ENCODE results near the gene PHLDA2. TPM values are rescaled to one million over a fixed set of nuclear protein-coding genes. Genes with fewer than 3 reads are reported as not detected.

PHLDA2 gene
- total and polyA plus RNA-seq, 2 experiments from 2014 or later: 3.8 to 16.5 TPM

DNA sequence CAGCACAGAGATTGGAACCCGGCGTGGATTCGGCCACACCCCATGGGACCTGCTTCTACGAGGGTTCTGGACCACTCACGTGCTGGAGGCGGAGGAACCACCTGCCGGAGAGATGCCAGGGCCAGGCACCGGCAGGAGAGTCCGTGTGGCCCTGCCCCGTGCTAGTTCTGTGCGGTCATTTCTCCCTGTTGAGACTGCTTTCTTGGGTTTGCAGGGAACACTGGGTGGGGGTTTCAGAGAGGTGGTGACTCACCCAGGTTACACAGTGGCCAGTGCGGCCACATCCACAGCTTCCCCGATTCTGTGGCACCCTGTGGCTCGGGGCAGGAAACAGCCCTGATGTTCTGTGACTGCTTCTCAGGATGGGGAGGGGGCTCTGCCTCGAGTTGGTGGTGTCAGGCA lies 3.6 kb upstream of the PHLDA2 start:
- H3K4me2 ChIP-seq: no peak overlapping the region
- Mint-ChIP-seq H3K9me3 (peaks cover 19% of the 10 kb centered on the region), H3K27ac (no peak overlapping the region), H3K4me1 (peaks cover 10% of the 10 kb centered on the region; the same call in 1 of the 3 replicates), H3K27me3 (ENCODE audit: insufficient read depth, low read depth, poor library complexity) (peaks cover 40% of the 10 kb centered on the region), H3K36me3 (ENCODE audit: low read depth) (peaks cover 10% of the 10 kb centered on the region), H3K4me3 (no peak overlapping the region)
- 0 out of 2 replicates have a peak, but pooled peaks cover 4% of the 10 kb centered on the region for H4K20me1 ChIP-seq (replicated peaks; ENCODE audit: insufficient read depth)
- H3K79me2 ChIP-seq (replicated peaks; ENCODE audit: insufficient read depth): no peaks in the 10 kb centered on the region
- no peaks in the 10 kb centered on the region for H3K36me3 ChIP-seq (ENCODE audit: insufficient read depth)
- ATAC-seq (no peak), DNase-seq (ENCODE audit: low spot score) (no peak)
- peaks cover 30% of the 10 kb centered on the region for H3K27me3 ChIP-seq (ENCODE audit: insufficient read depth)
- H3K4me1 ChIP-seq (ENCODE audit: insufficient read depth): peaks cover 10% of the 10 kb centered on the region; the same call in 1 of the 2 replicates
- H3K4me3 ChIP-seq: no peak overlapping the region
- no peak overlapping the region for H3K27ac ChIP-seq (ENCODE audit: low read depth)
- peaks cover 9% of the 10 kb centered on the region; the same call in 1 of the 2 replicates for H3F3A ChIP-seq (replicated peaks; ENCODE audit: low read depth)
- TF ChIP-seq CREB1 (CRISPR knock-in tag; IDR thresholded peaks at IDR 0.05; ENCODE audit: low read depth) (no peak), ZNF114 (CRISPR knock-in tag; IDR thresholded peaks at IDR 0.05) (no peak), ZNF331 (CRISPR knock-in tag; IDR thresholded peaks at IDR 0.05; ENCODE audit: low read depth) (no peak), NANOG (IDR thresholded peaks at IDR 0.05; ENCODE audit: borderline replicate concordance) (no peak), EZH2phosphoT487 (IDR thresholded peaks at IDR 0.05; ENCODE audit: unreplicated experiment) (no peak)
- TF ChIP-seq, protein P1, sequence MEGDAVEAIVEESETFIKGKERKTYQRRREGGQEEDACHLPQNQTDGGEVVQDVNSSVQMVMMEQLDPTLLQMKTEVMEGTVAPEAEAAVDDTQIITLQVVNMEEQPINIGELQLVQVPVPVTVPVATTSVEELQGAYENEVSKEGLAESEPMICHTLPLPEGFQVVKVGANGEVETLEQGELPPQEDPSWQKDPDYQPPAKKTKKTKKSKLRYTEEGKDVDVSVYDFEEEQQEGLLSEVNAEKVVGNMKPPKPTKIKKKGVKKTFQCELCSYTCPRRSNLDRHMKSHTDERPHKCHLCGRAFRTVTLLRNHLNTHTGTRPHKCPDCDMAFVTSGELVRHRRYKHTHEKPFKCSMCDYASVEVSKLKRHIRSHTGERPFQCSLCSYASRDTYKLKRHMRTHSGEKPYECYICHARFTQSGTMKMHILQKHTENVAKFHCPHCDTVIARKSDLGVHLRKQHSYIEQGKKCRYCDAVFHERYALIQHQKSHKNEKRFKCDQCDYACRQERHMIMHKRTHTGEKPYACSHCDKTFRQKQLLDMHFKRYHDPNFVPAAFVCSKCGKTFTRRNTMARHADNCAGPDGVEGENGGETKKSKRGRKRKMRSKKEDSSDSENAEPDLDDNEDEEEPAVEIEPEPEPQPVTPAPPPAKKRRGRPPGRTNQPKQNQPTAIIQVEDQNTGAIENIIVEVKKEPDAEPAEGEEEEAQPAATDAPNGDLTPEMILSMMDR (conservative IDR thresholded peaks at IDR 0.05; ENCODE audit: low read depth in 2 of 2): no peak
- H3K9me2 ChIP-seq (ENCODE audit: insufficient read depth): no peaks in the 10 kb centered on the region
- H2AFZ ChIP-seq: no peak overlapping the region

DNA sequence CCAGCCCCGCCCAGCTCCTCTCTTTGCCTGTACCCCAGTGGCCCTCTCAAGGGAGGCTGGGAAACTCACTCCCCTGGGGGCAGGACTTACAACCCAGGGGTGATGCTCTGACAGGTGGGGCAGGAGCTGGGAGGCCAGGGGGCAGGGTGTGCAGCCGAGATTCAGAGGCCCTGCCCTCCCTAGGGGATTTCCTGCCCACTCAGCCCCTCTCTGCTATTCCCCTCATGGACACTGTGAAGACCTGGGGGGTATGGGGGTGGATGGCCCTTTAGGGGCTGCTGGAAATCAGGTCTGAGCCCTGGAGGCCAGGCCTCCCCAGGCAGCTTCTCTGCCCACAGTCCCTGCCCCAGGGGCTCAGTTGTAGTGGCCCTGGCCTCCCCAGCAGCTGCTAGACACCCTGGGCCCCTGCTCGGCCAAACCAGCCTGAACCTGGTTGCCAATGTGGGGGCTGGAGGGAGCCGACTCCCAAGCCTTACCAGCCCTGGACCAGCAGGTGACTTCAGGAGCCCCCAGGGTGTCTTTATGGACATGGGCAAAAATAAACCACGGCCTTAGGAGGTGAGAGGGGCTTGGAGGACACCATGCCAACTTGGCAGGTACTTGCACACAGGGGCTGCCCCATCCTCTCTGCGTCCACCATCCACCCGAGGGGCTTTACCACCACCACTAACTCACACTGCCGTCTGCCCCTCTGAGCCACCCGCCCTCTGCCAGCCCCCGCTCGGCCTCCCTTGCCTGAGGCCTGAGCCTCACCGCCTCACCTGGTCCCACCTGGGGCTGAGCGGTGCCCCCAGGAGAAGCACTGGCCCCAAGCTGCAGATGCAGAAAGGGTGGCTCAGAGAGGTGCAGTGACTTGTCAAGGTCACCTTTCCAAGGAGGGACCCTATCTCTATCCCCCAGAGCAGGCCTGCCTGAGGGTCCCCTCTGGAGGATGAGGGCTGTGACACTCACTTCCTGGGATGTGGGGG lies 2.8 kb upstream of the PHLDA2 start:
- H3K4me3 Mint-ChIP-seq: no peak overlapping the region
- DNase-seq (ENCODE audit: low spot score) (no peak), ATAC-seq (no peak)
- Histone ChIP-seq H2AFZ (no peak overlapping the region), H3K79me2 (replicated peaks; ENCODE audit: insufficient read depth) (no peaks in the 10 kb centered on the region), H3K4me2 (no peak overlapping the region), H3K36me3 (ENCODE audit: insufficient read depth) (no peaks in the 10 kb centered on the region), H3K27me3 (ENCODE audit: insufficient read depth) (peaks cover 35% of the 10 kb centered on the region), H3F3A (replicated peaks; ENCODE audit: low read depth) (peaks cover 6% of the 10 kb centered on the region; the same call in 1 of the 2 replicates), H3K4me3 (no peak overlapping the region), H3K9me2 (ENCODE audit: insufficient read depth) (no peaks in the 10 kb centered on the region), H3K27ac (ENCODE audit: low read depth) (no peak overlapping the region), H3K4me1 (ENCODE audit: insufficient read depth) (peaks cover 10% of the 10 kb centered on the region; the same call in 1 of the 2 replicates), H4K20me1 (replicated peaks; ENCODE audit: insufficient read depth) (0 out of 2 replicates have a peak, but pooled peaks cover 4% of the 10 kb centered on the region)
- peaks cover 42% of the 10 kb centered on the region for H3K27me3 Mint-ChIP-seq (ENCODE audit: insufficient read depth, low read depth, poor library complexity)
- no peak for TF ChIP-seq ZNF114 (CRISPR knock-in tag; IDR thresholded peaks at IDR 0.05)
- TF ChIP-seq CREB1 (CRISPR knock-in tag; IDR thresholded peaks at IDR 0.05; ENCODE audit: low read depth): no peak
- TF ChIP-seq, protein P2, sequence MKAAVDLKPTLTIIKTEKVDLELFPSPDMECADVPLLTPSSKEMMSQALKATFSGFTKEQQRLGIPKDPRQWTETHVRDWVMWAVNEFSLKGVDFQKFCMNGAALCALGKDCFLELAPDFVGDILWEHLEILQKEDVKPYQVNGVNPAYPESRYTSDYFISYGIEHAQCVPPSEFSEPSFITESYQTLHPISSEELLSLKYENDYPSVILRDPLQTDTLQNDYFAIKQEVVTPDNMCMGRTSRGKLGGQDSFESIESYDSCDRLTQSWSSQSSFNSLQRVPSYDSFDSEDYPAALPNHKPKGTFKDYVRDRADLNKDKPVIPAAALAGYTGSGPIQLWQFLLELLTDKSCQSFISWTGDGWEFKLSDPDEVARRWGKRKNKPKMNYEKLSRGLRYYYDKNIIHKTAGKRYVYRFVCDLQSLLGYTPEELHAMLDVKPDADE (IDR thresholded peaks at IDR 0.05): no peak
- TF ChIP-seq, protein P3, sequence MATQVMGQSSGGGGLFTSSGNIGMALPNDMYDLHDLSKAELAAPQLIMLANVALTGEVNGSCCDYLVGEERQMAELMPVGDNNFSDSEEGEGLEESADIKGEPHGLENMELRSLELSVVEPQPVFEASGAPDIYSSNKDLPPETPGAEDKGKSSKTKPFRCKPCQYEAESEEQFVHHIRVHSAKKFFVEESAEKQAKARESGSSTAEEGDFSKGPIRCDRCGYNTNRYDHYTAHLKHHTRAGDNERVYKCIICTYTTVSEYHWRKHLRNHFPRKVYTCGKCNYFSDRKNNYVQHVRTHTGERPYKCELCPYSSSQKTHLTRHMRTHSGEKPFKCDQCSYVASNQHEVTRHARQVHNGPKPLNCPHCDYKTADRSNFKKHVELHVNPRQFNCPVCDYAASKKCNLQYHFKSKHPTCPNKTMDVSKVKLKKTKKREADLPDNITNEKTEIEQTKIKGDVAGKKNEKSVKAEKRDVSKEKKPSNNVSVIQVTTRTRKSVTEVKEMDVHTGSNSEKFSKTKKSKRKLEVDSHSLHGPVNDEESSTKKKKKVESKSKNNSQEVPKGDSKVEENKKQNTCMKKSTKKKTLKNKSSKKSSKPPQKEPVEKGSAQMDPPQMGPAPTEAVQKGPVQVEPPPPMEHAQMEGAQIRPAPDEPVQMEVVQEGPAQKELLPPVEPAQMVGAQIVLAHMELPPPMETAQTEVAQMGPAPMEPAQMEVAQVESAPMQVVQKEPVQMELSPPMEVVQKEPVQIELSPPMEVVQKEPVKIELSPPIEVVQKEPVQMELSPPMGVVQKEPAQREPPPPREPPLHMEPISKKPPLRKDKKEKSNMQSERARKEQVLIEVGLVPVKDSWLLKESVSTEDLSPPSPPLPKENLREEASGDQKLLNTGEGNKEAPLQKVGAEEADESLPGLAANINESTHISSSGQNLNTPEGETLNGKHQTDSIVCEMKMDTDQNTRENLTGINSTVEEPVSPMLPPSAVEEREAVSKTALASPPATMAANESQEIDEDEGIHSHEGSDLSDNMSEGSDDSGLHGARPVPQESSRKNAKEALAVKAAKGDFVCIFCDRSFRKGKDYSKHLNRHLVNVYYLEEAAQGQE (IDR thresholded peaks at IDR 0.05; ENCODE audit: unreplicated experiment): no peak
- peaks cover 13% of the 10 kb centered on the region; the same call in 1 of the 3 replicates for H3K4me1 Mint-ChIP-seq
- H3K27ac Mint-ChIP-seq: no peak overlapping the region
- peaks cover 2% of the 10 kb centered on the region; the same call in 2 of the 3 replicates for H3K36me3 Mint-ChIP-seq (ENCODE audit: low read depth)
- peaks cover 15% of the 10 kb centered on the region for H3K9me3 Mint-ChIP-seq
